Measurements from ENCODE around the gene CKAP4.

DNA sequence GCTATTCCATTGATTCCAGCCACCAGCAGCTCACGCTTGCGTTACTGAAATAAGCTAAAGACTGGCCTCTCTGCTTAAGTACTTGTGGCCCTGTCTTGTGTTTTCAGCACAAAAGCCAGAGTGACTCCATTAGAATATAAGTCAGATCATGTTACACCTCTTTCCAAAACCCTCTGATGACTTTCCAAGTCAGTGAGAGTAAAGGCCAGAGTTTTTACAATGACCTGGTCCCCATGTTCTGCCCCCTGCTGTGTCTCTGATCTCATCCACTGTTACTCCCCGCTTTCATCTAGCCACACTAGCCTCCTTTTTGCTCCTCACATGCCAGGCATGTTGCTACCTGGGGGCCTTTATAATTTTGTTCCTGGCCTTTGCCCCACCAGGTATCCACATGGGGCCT lies 6.9 kb upstream of the CKAP4 start:
- TF ChIP-seq, protein P1, sequence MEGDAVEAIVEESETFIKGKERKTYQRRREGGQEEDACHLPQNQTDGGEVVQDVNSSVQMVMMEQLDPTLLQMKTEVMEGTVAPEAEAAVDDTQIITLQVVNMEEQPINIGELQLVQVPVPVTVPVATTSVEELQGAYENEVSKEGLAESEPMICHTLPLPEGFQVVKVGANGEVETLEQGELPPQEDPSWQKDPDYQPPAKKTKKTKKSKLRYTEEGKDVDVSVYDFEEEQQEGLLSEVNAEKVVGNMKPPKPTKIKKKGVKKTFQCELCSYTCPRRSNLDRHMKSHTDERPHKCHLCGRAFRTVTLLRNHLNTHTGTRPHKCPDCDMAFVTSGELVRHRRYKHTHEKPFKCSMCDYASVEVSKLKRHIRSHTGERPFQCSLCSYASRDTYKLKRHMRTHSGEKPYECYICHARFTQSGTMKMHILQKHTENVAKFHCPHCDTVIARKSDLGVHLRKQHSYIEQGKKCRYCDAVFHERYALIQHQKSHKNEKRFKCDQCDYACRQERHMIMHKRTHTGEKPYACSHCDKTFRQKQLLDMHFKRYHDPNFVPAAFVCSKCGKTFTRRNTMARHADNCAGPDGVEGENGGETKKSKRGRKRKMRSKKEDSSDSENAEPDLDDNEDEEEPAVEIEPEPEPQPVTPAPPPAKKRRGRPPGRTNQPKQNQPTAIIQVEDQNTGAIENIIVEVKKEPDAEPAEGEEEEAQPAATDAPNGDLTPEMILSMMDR (IDR thresholded peaks at IDR 0.05) = no peak
- no peak for TF ChIP-seq POLR2A (IDR thresholded peaks at IDR 0.05; ENCODE audit: low read depth)

Measured in esophagus muscularis mucosa (tissue), 3 donors.